ENCODE measurements around the gene CORO2A.

GRCh38 chr9:98071737-98072136 lies 120.7 kb downstream of the CORO2A start:
- no peak for TF ChIP-seq POLR2A (IDR thresholded peaks at IDR 0.05)
- TF ChIP-seq, protein P1, sequence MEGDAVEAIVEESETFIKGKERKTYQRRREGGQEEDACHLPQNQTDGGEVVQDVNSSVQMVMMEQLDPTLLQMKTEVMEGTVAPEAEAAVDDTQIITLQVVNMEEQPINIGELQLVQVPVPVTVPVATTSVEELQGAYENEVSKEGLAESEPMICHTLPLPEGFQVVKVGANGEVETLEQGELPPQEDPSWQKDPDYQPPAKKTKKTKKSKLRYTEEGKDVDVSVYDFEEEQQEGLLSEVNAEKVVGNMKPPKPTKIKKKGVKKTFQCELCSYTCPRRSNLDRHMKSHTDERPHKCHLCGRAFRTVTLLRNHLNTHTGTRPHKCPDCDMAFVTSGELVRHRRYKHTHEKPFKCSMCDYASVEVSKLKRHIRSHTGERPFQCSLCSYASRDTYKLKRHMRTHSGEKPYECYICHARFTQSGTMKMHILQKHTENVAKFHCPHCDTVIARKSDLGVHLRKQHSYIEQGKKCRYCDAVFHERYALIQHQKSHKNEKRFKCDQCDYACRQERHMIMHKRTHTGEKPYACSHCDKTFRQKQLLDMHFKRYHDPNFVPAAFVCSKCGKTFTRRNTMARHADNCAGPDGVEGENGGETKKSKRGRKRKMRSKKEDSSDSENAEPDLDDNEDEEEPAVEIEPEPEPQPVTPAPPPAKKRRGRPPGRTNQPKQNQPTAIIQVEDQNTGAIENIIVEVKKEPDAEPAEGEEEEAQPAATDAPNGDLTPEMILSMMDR (IDR thresholded peaks at IDR 0.05 in 8 of 11, conservative IDR thresholded peaks at IDR 0.05 in 3 of 11) = no peak

Data from spleen (tissue), 7 donors.